ENCODE data around the gene CENPE.
"Not testable (repeated sequence)": the region's sequence is repeated elsewhere in the genome, so short reads cannot be mapped to it uniquely, and the experiment has no call there.

Gene CENPE, protein sequence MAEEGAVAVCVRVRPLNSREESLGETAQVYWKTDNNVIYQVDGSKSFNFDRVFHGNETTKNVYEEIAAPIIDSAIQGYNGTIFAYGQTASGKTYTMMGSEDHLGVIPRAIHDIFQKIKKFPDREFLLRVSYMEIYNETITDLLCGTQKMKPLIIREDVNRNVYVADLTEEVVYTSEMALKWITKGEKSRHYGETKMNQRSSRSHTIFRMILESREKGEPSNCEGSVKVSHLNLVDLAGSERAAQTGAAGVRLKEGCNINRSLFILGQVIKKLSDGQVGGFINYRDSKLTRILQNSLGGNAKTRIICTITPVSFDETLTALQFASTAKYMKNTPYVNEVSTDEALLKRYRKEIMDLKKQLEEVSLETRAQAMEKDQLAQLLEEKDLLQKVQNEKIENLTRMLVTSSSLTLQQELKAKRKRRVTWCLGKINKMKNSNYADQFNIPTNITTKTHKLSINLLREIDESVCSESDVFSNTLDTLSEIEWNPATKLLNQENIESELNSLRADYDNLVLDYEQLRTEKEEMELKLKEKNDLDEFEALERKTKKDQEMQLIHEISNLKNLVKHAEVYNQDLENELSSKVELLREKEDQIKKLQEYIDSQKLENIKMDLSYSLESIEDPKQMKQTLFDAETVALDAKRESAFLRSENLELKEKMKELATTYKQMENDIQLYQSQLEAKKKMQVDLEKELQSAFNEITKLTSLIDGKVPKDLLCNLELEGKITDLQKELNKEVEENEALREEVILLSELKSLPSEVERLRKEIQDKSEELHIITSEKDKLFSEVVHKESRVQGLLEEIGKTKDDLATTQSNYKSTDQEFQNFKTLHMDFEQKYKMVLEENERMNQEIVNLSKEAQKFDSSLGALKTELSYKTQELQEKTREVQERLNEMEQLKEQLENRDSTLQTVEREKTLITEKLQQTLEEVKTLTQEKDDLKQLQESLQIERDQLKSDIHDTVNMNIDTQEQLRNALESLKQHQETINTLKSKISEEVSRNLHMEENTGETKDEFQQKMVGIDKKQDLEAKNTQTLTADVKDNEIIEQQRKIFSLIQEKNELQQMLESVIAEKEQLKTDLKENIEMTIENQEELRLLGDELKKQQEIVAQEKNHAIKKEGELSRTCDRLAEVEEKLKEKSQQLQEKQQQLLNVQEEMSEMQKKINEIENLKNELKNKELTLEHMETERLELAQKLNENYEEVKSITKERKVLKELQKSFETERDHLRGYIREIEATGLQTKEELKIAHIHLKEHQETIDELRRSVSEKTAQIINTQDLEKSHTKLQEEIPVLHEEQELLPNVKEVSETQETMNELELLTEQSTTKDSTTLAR (N-terminal part only)

DNA sequence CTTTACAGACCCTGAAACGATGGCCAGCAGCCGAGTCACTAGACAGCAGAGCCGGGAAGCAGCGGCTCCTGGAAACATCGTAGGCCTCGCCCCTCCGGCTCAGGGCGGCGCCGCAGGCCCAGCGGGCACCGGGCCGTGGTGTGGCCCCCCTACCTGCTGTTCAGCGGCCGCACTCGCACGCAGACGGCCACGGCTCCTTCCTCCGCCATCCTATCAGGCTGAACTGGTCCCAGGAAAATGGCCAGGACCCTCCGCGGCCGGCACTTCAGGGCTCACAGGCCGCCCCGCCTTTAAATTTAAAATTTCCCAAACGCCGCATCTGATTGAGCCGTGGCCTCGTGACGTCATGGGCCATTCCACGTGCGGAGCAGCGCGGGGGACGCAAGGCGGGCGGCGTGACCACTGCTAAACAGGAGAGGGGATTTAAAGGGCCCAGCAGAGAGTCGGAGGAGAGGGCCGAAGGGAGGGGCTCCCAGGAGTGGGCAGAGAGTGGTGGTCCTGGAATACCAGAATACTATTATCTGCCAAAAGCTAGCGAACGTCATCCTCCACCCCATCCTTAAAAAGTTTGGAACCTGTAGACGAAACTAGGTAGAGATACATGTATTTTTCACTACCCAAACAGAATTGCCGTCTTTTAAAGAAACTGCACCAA is at the start of gene CENPE:
Gene CENPE (minus strand): TSS at position 233 of the 655 bp plus-strand sequence. CDS start 24 bp downstream, at position 209.
- FAIRE-seq: no peak

DNA sequence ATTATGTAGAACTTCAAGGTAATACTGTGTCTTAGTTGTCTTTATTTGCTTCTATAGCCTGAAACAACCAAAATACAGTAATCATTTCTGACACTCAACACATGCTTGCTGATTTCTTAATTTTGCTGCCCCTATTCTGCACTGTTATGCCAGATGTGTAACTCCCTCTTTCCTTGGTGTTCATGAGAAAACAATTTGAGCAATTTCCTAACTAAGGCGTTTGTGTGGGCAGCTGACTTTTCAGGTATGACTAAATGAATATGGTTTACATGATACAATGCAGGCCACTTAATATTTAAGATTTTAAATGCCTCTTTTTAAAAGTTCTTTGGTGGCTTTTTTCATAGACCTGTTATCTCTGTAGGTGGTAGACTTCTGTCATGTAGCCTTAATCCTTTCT is 46.1 kb upstream of the CENPE start:
- no peak for FAIRE-seq

DNA sequence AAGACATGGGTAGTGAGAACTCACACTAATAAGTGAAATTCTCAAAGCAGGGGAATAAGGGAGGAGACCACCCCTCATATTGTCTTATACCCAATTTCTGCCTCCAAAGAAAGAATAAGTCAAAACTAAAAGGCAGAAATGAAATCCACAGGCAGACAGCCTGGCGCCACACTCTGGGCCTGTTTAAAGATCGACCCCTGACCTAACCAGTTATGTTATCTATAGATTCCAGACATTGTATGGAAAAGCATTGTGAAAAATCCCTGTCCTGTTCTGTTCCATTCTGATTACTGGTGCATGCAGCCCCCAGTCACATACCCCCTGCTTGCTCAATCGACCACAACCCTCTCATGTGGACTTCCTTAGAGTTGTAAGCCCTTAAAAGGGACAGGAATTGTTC is 32.8 kb upstream of the CENPE start:
- FAIRE-seq: not testable (repeated sequence)

DNA sequence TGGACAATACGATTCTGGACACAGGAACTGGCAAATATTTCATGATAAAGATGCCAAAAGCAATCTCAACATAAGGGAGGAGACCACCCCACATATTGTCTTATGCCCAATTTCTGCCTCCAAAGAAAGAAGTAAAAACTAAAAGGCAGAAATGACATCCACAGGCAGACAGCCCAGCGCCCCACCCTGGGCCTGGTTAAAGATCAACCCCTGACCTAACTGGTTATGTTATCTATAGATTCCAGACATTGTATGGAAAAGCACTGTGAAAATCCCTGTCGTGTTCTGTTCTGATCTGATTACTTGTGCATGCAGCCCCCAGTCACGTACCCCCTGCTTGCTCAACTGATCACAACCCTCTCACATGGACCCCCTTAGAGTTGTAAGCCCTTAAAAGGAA is 25.4 kb upstream of the CENPE start:
- FAIRE-seq: not testable (repeated sequence)

DNA sequence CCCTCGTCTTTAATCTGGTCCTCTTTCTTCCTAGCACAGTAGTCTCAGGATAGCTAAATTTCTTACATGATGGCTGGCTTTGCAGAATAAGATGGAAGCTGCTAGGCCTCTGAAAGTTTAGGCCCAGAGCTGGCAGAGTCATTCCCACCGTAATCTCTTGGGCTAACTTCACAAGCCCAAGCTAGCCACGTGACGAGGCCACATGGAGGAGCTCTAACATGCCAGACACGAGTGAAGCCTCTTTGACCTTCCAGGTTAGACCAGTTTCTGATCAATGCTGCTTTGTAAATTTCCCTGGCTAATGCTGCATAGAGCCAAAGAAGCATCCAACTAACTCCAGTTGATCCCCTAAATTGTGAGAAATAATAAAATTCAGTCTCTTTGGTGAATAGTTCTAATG is 9.5 kb upstream of the CENPE start:
- no peak for FAIRE-seq

DNA sequence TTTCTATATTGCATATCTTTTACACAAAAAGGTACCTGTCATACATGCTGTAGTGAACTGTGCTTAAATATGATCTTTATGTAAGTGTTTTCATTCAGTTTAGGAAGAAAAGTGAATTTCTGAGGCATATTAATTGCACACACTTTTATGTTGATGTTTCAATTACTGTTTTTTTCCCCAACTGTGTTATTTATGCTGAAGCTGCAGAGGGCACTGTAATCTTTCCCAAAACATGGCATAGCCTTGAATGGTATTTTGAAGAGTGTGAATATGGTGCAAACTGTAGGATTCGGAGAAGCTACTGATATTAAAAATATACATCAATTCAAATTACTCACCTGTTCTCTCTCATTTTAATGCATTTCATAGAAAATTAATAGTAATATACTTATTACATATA is 6.0 kb upstream of the CENPE start:
- no peak for FAIRE-seq

DNA sequence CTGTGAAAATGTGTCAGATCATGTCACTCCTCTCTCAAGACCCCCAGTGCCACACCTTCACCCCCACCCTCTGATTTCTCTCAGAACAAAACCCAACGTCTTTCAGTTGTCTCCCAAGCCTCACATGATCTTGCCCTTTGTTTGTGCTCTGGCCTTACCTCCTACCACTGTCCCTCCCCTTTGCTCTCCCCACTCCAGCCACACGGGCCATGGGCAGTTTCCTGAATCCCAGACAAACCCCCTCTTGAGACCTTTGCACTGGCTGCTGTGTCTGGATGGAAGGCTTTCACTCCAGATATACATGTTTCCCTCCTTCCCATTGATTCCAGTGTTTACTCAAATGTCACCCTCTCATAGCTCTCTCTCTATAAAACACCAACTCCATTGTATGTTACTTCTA is 3.6 kb upstream of the CENPE start:
- FAIRE-seq: no peak

DNA sequence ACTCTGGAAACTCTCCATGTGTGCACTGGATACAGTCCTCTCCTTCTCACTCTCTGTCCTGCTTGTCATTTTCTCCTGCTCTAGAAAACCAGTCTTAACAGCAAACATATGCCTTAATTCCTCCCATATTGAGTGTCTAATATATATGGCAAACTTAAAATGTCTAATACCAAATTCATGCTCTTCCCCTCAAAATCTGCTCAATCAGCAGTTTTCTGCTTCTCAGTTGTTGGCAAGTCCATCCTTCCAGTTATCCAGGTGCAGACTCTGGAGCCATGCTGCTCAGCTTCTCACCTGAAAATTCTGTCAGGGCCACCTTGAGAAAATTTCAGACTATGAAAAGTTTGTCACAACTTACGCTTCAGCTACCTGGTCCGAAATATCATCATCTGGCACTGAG is 3.1 kb upstream of the CENPE start:
- FAIRE-seq: no peak

DNA sequence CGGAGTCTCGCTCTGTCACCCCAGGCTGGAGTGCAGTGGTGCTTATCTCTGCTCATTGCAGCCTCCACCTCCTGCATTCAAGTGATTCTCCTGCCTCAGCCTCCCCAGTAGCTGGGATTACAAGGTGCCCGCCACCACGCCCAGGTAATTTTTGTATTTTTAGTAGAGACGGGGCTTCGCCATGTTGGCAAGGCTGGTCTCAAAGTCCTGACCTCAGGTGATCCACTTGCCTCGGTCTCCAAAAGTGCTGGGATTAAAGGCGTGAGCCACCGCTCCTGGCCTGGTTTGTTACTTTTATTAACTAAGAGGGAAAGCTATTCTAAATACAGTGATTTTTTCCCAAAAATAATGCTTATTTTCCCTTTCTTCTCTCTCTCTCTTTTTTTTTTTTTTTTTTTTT is 866 bp upstream of the CENPE start:
- FAIRE-seq: no peak

DNA sequence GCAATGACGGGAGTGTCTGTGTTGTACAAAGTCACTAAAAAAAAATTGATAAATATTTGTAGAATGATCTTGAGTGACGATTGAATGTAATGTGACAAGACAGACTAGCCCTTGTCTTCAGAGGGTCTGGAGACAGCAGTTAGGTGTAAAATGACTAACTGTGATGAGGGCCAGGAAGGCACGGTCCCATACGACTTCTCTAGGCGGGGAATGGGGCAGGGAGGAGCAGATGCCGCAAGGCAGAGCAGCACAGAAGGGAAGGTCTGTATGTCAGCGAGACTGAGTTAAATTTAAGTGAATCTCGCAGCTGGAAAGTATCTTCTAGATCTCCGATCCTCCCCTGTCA is 405 bp downstream of the CENPE start:
- no peak for FAIRE-seq

DNA sequence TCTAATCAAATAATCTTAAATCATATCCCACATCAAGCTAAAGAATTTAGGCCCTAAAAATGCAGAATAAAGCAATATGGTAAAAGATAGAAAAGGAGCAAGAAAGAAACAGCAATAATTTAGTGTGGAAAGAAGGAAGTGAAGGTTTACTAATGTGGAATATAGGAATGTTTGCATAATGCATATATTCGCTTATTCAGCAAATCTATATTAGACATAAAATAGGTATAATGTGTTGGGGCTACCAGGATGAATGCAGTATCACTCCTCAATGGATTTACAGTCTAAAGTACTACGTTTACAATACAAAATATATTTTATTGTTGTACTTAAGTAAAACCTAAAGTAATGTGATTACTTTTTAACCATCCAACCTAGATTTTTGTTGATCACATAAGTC is 4.7 kb downstream of the CENPE start:
- FAIRE-seq: no peak

DNA sequence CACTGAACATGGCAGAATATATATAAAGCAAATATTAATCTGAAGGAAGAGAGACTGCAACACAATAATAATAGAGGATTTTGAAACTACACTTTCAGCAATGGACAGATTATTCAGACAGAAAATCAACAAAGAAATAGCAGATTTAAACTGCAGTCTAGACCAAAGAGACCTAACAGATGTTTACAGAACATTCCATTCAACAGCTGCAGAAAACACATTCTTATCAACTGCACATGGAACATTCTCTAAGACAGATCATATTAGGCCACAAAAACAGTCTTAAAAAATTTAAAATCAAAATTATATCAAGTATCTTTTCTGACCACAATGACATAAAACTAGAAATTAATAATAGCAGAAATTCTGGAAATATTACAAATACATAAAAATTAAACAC is 27.1 kb downstream of the CENPE start:
- FAIRE-seq: peak; percentile 12

DNA sequence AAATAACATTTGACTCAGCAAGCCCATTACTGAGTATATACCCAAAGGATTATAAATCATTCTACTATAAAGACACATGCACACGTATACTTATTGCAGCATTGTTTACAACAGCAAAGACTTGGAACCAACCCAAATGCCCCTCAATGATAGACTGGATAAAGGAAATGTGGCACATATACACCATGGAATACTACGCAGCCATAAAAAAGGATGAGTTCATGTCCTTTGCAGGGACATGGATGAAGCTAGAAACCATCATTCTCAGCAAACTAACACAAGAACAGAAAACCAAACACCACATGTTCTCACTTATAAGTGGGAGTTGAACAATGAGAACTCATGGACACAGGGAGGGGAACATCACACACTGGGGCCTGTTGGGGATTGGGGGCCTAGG is 28.4 kb downstream of the CENPE start:
- FAIRE-seq: not testable (repeated sequence)

DNA sequence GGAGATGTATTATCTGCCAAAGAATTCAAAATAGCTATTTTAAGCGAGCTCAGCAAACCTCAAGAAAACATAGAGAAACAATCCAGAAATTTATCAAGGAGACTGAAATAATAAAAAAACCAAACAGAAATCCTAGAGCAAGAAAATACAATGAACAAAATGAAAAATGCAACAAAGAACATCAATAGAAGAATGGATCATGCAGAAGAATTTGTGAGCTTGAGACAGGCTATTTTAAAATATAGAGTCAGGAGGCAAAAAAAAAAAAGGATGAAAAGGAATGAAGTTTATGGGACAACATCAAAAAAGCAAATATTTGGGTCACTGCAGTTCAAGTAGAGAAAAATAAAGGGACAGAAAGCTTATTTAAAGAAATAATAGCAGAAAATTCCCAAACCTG is 29.1 kb downstream of the CENPE start:
- FAIRE-seq: no peak

DNA sequence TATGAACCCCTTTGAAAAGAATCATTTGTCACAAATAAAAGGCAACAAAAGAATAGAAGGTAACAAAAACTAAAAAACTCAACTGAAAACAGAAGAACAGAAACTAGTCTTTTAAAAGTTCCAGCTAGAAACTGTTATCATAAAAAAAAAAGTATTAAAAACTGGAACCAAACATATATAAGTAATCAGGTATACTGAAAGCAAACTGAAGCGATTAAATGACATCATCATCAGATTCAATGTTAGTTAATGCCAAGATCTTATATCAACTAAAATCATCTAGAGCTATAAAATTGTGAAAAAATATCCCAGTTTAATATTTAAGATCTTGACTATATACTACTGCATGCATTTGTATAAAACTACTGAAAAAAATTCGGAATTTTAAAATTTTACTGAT is 36.0 kb downstream of the CENPE start:
- no peak for FAIRE-seq

DNA sequence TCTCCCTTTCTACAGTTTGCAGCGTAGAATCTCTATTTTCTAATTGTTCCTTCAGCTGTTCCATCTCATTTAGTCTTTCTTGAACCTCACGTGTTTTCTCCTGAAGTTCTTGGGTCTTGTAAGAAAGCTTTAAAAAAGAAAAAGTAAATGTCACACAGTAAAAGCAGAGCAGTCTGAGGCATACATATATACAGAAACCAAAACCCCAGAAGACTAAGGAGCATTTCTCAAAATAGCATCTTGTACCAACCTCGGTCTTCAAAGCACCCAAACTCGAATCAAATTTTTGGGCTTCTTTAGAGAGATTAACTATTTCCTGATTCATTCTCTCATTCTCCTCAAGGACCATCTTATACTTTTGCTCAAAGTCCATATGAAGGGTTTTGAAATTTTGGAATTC is 39.4 kb downstream of the CENPE start:
- no peak for FAIRE-seq

DNA sequence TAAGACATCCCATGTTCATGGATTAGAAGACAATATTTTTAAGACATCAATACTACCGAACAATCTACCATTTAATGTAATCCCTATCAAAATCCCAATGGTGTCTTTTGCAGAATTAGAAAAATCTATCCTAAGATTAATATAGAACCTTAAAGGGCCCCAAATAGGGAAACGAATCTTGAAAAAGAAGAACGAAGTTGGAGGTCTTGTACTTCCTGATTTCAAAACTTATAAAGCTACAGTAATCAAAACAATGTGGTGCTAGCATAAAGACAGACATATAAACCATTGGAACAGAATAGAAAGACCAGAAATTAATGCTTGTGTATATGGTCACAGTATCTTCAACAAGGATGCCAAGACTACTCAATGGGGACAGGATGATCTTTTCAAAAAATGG is 42.0 kb downstream of the CENPE start:
- FAIRE-seq: no peak

DNA sequence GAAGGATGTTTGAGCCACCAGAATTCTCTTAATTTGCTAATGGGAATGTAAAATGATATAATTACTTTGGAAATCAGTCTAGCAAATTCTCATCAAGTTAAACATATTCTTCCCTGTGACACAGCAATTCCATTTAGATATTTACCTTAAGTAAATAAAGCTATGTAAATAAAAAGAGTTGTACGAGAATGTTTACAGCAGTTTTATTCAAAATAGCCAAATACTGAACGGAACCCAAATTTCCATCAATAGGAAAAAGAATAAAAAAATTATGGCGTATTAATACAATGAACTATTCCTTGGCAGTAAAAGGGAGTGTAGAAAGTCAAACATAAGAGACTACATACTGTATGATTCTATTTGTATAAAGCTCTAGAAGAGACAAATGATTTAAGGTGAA is 45.8 kb downstream of the CENPE start:
- FAIRE-seq: no peak

DNA sequence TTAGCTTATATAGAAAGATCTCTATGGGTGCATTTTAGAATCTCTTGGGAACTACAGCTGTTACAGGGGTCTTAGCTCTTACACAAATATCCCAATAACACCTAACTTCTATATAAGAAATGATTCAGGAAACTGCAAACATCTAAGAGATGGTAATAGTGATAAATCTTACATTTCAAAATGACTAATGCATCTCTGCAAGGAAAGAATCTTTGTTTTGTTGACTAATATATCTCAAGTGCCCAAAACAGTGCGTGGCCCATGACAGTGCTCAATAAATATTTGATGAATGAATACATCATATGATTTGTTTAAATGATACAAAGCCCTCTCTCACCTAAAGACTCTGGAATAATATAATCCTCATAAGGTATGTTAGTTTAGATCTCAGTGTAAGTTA is 47.5 kb downstream of the CENPE start:
- FAIRE-seq: no peak

DNA sequence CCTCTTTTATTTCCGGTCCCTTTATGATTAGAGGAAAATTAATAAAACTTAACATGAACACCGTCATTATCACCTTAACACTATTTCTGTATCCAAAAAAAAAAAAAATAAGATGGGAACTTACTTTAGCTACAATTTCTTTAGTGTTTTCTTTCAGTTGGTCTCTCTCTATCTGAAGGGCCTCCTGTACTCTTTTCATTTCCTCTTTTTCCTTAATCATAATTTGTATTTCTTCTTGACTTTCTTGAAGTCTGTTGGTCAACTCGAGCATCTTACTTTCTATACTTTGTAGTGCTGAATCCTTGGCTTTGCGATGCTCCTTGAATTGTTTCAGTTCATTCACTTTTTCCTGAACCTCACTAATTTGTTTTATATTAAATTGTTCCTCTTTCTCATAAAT is 53.2 kb downstream of the CENPE start:
- FAIRE-seq: no peak

DNA sequence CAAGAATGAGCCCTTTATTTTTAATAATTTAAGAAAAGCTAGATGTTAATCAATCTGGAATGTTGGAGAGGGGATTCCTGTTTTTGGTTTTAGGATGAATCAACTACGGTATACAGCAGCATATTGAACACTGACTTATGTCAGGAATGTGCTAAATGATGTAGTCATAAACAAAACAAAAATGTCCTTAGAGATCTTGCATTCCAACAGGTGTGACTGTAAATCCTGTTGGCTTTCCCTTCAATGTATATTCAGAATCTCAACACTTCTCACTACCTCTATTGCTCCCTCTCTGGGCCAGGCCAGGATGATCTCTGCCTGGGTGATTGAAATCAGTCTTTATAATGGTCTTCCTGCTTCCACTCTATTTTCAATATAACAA is 60.7 kb downstream of the CENPE start:
- FAIRE-seq: no peak

DNA sequence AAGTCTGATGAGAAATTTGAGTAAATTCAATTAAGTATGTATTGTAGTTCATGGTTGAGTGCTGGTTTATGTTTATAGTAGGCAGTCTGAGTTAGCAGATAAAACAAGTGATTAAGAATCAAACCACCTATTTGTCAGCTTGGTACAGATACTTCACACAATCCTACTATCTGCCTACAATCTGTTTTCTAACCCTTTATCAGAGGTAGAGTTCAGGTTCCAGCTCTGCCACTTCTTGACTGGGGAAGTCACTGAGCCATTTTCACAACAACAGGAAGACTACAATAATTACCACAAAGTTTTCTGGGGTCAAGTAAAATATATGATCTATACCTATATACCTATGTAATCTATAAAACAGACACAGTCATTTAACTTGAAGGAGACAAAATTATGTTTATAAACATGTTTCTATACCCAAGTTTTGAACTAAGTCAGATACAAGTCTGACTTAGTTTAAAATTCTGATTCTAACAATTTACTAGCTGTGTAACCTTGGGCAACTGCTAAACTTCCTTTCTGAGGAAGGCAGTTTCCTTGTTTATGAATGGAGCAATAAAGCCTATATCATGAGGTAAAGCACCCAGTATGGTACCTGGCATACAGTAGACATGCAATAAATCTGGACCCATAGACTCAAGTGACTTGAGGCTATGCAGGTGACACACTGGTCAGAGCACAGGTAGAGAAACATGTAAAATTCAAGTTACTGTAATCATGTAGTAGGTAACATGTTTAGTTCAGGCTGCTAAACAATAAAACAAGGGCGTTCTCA is 61.3 kb downstream of the CENPE start:
- no peak for FAIRE-seq
